RWPE2 (cell line): ENCODE data around the gene DYNC1LI2.
A peak's percentile ranks its signal among the peaks of the same experiment; 100 is the strongest.
"Not testable (repeated sequence)": the region's sequence is repeated elsewhere in the genome, so short reads cannot be mapped to it uniquely, and the experiment has no call there.

Experiments used
- ATAC-seq: fragments of 200-7000 bp; cut with Tn5 transposase; 3 replicates; pipeline ENCODE4 v1.9.1; 2021; ENCODE audit warnings: low read depth
- DNase-seq: peaks from one replicate; pipeline ENCODE4 v3.0.0-alpha.2; 2020; ENCODE audit warnings: low spot score
- H3K27ac ChIP-seq: fragments of 450-650 bp; 2 replicates; pipeline ENCODE4 v1.5.1; 2017; ENCODE audit warnings: mild to moderate bottlenecking; ENCODE audit not compliant: poor library complexity, severe bottlenecking
- H3K27me3 ChIP-seq: fragments of 250-450 bp; sonication (Bioruptor Pico); 2 replicates; pipeline ENCODE4 v1.5.1; 2021; ENCODE audit warnings: mild to moderate bottlenecking, moderate library complexity; ENCODE audit not compliant: insufficient read depth, poor library complexity, severe bottlenecking
- H3K36me3 ChIP-seq: fragments of 250-450 bp; sonication (Bioruptor Pico); 2 replicates; pipeline ENCODE4 v1.5.1; 2020; ENCODE audit warnings: low read depth, mild to moderate bottlenecking, moderate library complexity
- H3K4me1 ChIP-seq: fragments of 250-450 bp; sonication (Bioruptor Pico); 2 replicates; pipeline ENCODE4 v1.5.1; 2021; ENCODE audit warnings: mild to moderate bottlenecking, moderate library complexity; ENCODE audit not compliant: insufficient read depth, poor library complexity, severe bottlenecking
- H3K4me3 ChIP-seq: fragments of 250-450 bp; sonication (Bioruptor Pico); 2 replicates; pipeline ENCODE4 v1.5.1; 2021; ENCODE audit warnings: mild to moderate bottlenecking, moderate library complexity; ENCODE audit not compliant: severe bottlenecking
- H3K9me3 ChIP-seq: fragments of 250-450 bp; sonication (Bioruptor Pico); 2 replicates; pipeline ENCODE4 v1.5.1; 2021; ENCODE audit warnings: mild to moderate bottlenecking, moderate library complexity; ENCODE audit not compliant: severe bottlenecking
- TF ChIP-seq, protein P1 (sequence below): fragments of 450-650 bp; IDR thresholded peaks from one replicate; pipeline ENCODE4 v1.5.1; 2017; ENCODE audit warnings: mild to moderate bottlenecking, moderate library complexity; ENCODE audit not compliant: poor library complexity, severe bottlenecking

Gene DYNC1LI2

DNA sequence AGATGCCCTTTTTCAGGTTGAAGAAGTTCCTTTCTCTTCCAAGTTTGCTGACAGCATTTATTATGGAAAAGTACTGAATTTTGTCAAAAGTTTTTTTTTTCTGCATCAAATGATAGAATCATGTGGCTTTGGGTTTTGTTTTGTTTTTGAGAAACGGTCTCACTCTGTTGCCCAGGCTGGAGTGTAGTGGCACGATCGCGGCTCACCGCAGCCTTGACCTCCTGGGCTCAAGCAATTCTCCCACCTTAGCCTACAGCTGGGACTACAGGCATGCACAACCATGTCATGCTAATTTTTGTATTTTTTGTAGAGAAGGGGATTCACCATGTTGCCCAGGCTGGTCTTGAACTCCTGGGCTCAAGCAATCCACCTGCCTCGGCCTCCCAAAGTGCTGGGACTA is 62.1 kb downstream of the DYNC1LI2 start:
- H3K4me3 ChIP-seq = no peak overlapping the region
- ATAC-seq (no peak), DNase-seq (no peak)
- no peak overlapping the region for H3K27ac ChIP-seq
- H3K36me3 ChIP-seq = peaks cover 5% of the 10 kb centered on the region; the same call in 1 of the 2 replicates
- no peaks in the 10 kb centered on the region for H3K9me3 ChIP-seq
- TF ChIP-seq, protein P1, sequence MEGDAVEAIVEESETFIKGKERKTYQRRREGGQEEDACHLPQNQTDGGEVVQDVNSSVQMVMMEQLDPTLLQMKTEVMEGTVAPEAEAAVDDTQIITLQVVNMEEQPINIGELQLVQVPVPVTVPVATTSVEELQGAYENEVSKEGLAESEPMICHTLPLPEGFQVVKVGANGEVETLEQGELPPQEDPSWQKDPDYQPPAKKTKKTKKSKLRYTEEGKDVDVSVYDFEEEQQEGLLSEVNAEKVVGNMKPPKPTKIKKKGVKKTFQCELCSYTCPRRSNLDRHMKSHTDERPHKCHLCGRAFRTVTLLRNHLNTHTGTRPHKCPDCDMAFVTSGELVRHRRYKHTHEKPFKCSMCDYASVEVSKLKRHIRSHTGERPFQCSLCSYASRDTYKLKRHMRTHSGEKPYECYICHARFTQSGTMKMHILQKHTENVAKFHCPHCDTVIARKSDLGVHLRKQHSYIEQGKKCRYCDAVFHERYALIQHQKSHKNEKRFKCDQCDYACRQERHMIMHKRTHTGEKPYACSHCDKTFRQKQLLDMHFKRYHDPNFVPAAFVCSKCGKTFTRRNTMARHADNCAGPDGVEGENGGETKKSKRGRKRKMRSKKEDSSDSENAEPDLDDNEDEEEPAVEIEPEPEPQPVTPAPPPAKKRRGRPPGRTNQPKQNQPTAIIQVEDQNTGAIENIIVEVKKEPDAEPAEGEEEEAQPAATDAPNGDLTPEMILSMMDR = no peak
- peaks cover 14% of the 10 kb centered on the region for H3K4me1 ChIP-seq
- no peaks in the 10 kb centered on the region for H3K27me3 ChIP-seq

DNA sequence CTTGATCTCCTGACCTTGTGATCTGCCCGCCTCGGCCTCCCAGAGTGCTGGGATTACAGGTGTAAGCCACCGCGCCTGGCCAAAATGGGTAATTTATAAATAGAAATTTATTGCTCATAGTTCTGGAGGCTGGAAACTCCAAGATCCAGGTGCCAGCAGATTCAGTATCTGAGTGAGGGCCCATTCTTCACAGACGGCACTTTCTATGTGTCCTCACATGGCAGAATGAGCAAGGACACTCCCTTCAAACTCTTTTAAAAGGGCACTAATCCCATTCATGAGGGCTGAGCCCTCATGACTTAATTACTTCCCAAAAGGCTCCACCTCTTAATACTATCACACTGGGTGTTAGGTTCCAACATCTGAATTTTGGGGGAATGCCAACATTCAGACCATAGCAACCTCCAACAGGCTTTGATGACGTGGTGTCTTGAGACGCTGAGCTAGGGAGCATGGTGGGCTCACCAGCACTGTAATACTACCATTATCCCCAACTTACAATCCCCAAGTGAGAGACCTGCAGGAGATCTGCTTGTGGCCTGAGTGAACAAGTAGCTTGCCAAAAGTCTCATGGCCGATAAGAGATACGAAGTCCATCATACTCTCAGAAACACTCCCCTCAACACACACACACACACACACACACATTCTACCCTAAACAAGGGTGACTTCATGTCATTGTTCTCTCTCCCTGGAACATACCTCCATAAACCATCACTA is 63.3 kb downstream of the DYNC1LI2 start:
- Histone ChIP-seq H3K36me3 (peaks cover 5% of the 10 kb centered on the region; the same call in 1 of the 2 replicates), H3K27ac (no peak overlapping the region), H3K4me1 (peaks cover 10% of the 10 kb centered on the region), H3K9me3 (no peaks in the 10 kb centered on the region), H3K27me3 (no peaks in the 10 kb centered on the region), H3K4me3 (no peak overlapping the region)
- no peak for DNase-seq
- TF ChIP-seq, protein P1 = no peak
- ATAC-seq = no peak

DNA sequence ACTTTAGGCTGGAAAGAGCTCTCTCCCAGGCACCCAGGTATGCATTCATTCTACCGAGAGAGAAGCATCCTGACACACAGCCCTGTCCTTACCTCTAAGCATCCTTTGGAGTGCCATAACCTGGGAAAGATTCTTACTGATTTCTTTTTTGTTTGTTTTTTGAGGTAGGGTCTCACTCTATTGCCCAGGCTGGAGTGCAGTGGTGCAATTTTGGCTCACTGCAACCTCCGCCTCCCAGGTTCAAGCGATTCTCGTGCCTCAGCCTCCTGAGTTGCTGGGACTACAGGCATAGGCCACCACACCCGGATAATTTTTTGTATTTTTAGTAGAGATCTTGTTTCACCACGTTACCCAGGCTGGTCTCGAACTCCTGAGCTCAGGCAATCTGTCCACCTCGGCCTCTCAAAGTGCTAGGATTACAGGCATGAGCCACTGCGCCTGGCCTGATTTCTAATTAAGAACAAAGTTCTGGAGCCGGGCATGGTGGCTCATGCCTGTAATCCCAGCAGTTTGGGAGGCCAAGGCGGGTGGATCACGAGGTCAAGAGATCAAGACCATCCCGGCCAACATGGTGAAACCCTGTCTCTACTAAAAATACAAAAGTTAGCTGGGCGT is 65.8 kb downstream of the DYNC1LI2 start:
- H3K4me3 ChIP-seq, H3K4me1 ChIP-seq, H3K9me3 ChIP-seq, DNase-seq, H3K27me3 ChIP-seq, H3K27ac ChIP-seq, H3K36me3 ChIP-seq, ATAC-seq: not testable (repeated sequence)

DNA sequence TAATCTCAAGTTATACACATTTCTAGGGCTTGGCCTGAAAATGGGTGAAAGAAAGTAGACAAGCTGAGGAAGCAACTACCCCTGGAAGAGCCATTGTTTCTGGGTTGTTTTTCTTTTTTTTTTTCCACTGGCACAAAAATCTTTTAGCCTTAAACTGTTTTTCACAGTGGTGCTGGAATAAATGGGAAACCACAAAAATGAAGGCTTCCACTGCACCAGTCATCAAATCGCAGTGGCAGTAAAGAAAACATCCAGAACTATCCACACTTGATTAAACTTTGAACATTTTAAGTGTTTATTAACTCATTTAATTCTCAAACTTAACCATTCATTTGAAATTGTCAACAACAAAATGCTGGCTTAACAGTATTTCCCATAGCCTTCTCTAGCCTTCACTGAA is 69.1 kb downstream of the DYNC1LI2 start:
- ATAC-seq (no peak), DNase-seq (no peak)
- TF ChIP-seq, protein P1 = no peak
- Histone ChIP-seq H3K4me3 (no peak overlapping the region), H3K4me1 (peaks cover 8% of the 10 kb centered on the region), H3K9me3 (no peaks in the 10 kb centered on the region), H3K27ac (peak overlapping the region; percentile 2), H3K36me3 (peaks cover 8% of the 10 kb centered on the region), H3K27me3 (no peaks in the 10 kb centered on the region)

DNA sequence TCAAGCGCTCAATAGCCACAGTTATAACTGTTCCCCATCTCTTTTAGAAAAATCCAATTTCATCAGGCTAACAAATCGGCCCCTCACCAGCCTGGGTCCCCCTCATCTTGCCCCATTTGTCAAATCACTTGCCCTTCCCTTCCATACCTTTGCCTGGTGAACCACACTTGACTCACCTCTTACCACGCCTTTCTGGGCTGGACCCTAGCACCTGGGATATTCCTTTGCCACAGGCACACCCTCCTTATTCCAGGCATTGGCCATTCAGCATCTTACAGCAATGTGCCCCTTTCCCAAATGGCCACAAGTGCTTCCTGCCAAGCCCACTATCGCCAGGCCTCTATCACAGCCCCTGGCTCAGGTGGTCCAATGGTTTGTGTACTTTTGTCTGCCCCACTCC is 69.7 kb downstream of the DYNC1LI2 start:
- ATAC-seq (peak; percentile 97), DNase-seq (no peak)
- Histone ChIP-seq H3K9me3 (no peaks in the 10 kb centered on the region), H3K36me3 (peaks cover 8% of the 10 kb centered on the region), H3K27ac (peak overlapping the region; percentile 2), H3K4me3 (no peak overlapping the region), H3K27me3 (no peaks in the 10 kb centered on the region), H3K4me1 (peaks cover 8% of the 10 kb centered on the region)
- TF ChIP-seq, protein P1 = no peak
